ENCODE data around the gene C1GALT1.
"Not testable (repeated sequence)": the region's sequence is repeated elsewhere in the genome, so short reads cannot be mapped to it uniquely, and the experiment has no call there.

Gene C1GALT1

DNA sequence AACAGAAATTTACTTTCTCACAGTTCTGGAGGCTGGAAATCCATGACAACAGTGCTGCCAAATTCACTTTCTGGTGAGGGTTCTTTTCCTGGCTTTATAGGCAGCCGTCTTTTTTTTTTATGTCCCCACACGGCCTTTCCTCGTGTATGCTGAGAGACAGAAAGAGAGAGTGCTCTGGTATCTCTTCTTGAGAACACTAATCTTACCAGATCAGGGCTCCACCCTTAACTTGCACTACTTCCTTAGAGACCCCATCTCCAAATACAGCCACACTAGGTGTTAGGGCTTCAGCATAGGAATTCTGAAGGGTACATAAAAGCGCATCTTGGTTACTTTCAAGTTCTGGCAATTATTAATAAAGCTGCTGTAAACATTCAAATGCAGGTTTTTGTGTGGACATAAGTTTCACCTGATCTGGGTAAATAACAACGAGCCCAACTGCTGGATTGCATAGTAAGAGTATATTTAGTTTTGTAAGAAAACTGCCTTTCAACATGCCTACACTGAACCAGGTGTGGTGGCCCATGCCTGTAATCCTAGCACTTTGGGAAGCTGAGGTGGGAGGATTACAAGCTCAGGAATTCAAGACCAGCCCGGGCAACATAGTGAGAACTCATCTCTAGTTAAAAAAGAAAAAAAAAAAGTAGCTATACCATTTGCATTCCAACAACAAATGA is 8.2 kb upstream of the C1GALT1 start:
- no peak for DNase-seq

DNA sequence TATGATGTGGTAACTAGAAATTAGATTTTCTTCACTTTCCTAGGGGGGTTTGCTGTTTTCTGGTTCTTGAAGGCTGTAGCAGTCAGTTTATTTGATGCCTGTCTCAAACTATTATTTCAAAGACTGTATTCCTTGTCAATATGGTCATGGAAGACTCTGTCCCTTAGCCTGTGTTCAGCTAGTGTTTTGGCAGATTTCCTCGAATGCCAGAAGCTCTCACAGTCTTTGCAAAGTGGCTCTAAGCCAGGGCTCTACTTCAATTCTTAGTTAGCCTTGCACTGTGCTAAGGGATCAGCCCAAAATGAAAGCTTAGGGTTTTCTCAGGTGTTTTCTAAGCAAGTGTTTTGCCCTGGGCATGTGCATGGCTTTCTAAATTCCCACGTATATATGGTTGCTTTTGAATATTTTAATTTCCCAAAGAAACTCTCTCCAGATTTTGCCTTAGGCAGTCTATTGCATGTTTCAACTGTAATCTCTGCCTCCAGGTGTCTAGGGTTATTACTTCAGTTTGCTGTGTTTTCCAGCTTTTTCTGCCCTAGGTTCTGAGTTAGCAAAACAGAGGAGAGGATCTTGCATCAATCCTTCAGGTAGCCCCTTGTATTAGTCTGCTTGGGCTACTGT is 7.2 kb upstream of the C1GALT1 start:
- DNase-seq, result no peak

DNA sequence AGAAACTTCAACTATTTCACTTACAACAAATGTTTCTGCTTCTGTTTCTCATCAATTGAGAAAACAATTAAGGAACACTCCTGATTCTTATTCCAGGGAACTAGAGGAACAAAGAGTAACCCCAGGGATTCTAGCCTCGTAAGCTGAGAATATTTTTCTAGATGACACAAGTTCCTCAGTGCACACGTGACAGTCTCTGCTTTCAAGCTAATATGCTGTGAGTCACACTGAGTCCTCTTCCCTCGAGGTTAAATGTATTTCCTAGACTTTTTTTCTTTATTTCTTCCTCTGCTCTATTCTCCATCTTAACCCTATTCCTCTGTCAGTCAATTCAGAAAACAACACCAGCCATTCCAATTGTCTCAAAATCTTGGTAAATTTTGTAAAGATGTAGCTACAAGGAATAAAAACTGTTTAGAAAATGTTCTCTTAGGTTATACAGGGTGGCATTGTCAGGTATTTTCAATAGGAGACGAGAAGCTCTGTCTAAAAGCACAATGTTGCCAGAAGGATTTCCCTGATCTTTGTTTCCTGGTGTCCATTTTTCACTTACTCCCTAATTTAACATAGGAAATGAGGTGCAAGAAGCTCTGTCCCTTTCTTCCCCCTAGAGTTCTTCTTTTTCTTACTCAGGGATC is 5.8 kb upstream of the C1GALT1 start:
- DNase-seq, result no peak

DNA sequence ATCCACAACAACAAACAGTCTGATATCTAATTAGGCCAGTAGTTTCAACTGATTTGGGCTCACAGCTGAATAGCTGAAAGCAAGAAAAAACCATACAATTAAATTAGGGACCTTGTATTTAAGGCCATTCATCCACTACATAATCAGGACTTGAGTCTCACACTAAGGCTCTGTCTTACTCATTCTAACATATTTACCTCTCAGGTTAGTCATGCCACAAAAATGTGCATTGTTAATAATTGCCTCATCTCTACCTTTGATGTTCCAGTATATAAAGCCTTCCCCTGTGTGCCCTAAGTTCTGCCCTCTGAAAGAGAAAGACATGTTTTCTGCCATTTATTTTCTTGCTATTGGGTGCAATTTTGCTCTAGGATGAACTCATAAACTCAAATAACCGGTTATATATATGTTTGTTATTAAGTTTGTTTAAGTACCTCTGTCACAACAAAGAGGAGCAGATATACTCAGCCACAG is 5.3 kb upstream of the C1GALT1 start:
- DNase-seq, result no peak

DNA sequence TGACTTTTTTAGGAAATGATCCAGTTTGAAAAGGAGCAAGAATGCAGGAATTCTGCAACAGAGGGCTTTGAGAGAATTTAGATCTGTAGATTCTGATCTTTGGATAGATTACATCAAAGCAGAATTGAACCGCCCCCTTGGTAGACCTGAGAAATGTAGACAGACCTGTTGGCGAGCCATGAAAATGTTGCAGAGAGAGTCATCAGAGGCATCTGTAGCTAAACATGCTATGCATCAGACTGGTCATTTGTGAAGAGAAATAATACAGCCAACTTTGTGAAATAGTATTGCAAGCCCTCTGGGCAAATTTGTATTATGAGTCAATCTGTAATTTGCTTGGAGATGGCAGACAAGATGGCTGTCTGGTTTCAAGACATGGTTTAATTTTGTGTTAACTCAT is 4.3 kb upstream of the C1GALT1 start:
- no peak for DNase-seq

DNA sequence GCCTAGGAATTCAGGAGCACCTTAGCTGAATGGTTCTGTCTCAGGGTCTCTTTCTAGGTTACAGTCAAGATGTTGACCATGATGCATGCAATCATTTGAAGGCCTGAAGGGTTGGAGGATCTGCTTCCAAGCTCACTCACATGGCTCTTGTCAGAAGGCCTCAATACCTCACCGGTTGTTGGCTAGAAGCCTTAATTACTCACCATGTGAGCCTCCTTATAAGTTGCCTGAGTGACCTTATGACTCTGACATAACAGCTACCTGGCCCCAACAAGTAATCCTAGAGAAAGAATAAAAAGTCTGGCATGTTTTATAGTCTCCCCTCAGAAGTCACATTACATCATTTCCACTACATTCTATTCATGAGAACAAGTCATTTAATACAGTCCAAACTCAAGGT is 3.4 kb upstream of the C1GALT1 start:
- DNase-seq, result no peak

DNA sequence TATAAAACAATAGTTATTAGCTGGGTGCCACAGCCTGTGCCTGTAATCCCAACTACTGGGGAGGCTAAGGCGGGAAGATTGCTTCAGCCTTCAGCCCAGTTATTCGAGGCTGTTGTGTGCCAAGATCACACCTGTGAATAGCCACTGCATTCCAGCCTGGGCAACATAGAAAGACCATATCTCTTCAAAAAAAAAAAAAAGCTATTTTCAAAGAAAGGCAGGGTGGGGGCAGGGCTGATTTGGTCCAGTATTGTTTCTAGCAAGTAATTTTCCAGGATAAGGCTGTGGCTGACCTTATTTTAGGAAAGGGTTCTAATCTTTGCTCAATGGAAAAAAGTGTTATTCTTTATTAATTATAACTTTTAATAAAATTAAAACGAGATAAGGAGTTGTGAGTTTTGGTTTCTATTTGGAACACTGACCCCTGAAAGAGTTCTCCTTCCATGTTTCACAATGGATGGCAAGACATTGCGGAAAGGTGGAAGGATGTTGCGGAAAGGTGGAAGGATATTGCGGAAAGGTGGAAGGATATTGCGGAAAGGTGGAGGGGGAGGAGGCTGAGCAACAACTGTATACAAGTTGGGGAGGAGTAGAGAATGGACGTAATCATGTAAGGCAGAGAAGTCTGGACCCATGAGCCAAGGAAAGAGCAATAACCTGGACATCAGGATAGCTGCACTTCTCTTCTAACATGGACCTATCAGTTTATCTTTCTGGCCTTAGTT is 1.5 kb upstream of the C1GALT1 start:
- no peak for DNase-seq

DNA sequence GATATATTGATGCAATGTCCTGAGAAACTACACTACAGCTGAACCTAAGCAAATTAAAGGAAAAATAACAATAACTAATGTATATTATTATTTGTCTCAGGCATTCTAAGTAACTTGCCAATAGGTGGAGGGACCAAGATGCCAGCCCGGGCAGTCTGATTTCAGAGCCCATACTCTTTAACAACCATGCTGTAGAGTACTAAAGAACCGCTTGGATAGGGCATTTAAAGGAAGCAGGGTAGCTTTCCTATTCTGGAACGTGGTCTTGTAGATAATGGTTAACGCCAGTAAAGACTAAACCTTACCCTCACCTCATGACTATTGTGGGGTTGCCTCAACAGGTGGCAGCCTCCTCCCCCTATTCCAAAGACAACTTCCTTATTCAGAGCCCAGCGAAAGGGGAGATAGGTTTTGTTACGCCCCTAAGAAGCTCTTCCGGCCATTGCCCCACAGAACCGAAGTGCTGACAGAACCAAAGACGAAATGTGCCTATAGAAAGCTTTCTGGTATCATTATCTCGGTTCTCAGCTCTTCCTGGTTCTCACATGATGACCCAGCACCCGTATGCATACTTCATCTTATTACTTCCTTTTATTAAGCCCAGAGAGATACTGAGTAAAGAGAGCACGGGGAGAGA is 707 bp upstream of the C1GALT1 start:
- DNase-seq, result peak; percentile 44

DNA sequence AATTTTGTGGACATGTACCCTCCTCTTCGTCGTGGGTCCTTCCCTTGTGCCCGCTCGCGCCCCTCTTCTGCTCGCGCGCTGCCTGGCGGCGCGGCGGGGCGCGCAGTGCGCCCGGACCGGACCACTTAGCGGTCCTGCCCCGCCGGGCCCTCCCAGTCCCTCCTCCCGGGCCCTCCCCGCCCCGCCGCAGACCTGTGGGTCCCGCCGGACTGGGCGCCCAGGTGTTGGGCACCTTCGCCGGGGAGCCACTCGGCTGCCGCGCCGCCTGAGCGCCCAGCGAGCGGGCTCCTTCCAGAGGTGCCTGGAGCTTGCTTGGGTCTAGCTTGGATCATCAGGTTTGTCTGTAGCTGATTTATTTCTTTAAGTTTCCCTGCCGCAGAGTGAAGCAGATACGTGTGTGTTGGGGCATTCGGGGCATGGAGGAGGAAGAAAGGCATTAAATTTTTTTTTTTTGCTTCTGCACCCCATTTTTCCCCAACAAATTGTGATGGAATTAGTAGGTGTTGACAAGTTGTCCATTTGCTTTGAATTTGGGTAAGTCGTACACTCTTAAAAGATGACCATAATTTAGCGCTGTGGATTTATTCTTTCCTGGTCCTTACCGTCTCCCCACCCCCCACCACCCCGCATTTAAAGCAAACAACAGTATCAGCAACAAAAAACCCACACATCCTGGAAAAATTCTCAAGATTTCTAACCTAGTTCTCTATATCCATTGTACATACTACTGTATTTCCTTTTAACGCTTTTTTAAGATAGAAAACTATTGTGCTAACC is 905 bp downstream of the C1GALT1 start:
- DNase-seq, result peak; percentile 62

DNA sequence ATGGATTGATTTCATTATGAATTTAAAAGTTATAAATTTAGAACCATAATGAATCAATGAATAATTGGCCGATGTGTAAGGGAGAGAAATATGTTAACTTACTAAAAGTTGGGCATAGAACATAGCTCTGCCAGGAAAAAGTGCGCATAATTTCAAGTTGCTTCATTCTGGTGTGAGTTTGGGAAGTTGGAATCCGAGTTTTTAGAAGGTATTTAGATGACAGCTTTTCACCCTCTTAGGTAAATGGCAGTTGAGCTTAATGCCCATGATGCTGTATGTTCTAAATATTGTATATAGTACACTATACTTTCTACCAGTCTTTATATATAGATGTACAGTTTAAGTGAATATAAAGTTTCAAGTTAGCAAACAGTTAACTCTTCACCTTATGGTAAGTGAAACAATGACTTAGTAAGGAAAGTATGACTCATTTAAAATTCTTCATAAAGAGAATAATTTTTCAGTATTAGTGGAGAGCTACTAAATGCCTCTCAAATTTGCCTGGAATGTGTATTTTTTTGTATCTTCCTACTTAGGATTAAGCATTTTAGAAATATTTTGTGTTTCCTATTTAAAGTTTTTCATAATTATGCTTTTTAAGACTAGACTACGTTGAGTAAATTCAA is 1.6 kb downstream of the C1GALT1 start:
- no peak for DNase-seq

DNA sequence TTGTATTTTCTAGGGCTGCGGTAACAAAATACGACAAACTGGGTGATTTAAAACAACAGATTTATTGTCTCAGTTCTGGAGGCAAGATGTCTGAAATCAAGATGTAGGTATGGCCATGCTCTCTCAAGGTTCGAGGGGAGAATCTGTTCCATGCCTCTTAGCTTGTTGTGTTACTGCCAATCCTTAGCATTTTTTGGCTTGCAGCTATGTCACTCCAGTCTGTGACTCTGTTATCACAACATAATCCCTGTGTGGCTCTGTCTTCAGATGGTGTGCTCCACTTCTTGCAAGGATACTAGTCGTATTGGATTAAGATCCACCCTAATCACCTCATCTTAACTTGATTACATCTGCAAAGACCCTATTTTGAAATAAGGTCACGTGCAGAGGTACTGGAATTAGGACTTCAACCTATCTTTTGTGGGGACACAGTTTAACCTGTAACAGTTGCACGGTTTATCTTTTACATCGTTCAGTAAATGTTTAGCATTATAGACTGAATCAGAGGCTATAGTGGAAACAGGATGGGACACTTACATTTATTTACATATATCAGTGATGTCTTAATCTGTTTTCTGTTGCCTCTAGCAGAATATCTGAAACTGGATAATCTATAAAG is 3.1 kb downstream of the C1GALT1 start:
- no peak for DNase-seq

DNA sequence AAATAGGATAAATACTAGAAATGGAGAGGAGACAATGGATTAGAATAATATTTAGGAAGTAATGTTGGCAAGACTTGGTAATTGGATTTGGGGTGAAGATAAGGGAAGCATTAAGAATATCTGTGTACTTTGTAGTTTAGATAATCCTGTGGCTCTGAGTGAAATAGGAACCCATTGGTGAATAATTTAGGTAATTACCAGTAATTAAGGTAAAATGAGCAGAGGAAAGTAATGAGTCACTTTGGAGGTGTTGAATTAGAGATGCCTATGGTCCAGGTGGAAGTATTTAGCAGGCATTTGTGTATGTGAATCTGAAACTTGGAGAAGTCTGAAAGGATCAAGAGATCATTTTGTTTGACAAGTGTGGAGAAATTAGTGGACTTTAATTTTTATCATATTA is 5.7 kb downstream of the C1GALT1 start:
- no peak for DNase-seq

DNA sequence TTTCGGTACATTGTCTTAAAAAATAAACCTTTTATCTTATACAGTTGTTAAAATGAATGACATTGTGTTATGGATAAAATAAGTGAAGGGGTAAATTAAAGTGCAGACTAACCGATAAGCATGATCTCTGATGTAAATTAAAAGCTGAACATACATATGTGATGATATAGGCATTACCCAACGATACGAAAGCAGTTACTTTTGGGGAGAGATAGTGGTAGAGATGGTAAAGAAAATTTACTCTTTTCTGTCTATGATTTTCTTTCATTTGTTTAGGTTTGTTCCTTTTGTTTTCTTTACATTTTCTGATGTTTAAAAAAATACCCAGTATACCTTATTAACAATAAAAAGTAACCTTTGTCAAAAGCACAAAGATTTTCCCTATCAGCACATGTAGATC is 6.4 kb downstream of the C1GALT1 start:
- DNase-seq, result no peak

DNA sequence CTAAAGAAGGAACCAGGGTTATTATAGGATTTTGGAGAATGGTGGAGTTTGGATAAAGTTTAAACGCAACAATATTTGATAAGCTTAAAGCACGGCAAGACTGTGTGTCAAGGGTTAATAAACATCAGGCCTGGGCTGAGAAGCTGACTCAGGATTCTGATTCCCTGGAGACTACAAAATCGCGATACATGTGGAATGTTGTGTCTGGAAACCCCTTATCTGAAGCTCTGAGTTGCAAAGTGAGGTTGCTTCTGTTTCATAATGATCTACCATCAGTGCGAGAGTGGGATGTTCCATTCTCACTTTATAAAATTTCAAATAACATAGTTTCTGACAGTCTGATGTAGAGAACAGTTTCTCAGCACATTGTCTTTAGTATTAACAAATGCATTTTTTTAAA is 7.8 kb downstream of the C1GALT1 start:
- DNase-seq, result no peak

DNA sequence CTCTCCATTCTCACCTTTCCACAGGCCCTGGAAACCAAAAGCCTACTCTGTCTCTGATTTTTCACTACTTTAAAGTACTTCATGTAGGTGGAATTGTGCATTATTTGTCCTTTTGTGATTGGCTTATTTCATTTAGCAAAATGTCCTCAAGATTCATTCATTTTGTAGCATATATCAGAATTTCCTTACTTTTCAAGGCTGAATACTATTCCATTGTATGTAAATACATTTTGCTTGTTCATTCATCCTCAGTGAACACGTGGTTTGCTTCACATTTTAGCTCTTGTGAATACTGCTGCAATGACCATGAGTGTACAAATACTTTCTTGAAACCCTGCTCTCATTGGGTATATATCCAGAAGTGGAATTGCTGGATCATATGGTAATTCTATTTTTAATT is 8.8 kb downstream of the C1GALT1 start:
- DNase-seq, result no peak

DNA sequence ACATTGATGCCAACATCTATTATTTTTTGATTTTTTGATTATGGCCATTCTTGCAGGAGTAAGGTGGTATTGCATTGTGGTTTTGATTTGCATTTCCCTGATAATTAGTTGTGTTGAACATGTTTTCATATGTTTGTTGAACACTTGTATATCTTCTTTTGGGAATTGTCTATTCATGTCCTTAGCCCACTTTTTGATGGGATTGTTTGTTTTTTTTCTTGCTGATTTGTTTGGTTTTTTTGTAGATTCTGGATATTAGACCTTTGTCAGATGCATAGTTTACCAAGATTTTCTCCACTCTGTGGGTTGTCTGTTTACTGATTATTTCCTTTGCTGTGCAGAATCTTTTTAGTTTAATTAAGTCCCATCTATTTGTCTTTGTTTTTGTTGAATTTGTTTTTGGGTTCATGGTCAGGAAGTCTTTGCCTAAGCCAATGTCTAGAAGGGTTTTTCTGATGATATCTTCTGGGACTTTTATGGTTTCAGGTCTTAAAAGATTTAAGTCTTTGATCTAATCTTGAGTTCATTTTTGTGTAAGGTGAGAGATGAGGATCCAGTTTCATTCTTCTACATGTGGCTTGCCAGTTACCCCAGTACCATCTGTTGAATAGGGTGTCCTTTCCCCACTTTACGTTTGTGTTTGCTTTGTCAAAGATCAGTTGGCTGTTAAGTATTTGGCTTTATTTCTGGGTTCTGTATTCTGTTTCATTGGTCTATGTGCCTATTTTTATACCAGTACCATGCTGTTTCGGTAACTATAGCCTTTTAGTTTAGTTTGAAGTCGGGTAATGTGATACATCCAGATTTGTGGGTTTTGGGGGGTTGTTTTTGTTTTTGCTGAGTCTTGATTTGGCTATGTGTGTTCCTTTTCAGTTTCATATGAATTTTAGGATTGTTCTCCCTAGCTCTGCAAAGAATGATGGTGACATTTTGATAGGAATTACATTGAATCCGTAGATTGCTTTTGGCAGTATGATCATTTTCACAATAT is 10.7 kb downstream of the C1GALT1 start:
- DNase-seq, result not testable (repeated sequence)

DNA sequence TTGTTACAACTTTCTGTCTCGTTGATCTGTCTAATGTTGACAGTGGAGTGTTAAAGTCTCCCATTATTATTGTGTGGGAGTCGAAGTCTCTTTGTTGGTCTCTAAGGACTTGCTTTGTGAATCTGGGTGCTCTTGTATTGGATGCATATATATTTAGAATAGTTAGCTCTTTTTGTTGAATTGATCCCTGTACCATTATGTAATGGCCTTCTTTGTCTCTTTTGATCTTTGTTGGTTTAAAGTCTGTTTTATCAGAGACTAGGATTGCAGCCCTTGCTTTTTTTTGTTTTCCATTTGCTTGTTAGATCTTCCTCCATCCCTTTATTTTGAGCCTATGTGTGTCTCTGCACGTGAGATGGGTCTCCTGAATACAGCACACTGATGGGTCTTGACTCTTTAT is 17.2 kb downstream of the C1GALT1 start:
- DNase-seq, result not testable (repeated sequence)

DNA sequence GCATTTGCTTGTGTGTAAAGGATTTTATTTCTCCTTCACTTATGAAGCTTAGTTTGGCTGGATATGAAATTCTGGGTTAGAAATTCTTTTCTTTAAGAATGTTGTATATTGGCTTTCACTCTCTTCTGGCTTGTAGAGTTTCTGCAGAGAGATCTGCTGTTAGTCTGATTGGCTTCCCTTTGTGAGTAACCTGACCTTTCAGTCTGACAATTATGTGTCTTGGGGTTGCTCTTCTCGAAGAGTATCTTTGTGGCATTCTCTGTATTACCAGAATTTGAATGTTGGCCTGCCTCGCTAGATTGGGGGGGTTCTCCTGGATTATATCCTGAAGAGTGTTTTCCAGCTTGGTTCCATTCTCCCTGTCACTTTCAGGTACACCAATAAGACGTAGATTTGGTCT is 17.9 kb downstream of the C1GALT1 start:
- DNase-seq, result not testable (repeated sequence)

DNA sequence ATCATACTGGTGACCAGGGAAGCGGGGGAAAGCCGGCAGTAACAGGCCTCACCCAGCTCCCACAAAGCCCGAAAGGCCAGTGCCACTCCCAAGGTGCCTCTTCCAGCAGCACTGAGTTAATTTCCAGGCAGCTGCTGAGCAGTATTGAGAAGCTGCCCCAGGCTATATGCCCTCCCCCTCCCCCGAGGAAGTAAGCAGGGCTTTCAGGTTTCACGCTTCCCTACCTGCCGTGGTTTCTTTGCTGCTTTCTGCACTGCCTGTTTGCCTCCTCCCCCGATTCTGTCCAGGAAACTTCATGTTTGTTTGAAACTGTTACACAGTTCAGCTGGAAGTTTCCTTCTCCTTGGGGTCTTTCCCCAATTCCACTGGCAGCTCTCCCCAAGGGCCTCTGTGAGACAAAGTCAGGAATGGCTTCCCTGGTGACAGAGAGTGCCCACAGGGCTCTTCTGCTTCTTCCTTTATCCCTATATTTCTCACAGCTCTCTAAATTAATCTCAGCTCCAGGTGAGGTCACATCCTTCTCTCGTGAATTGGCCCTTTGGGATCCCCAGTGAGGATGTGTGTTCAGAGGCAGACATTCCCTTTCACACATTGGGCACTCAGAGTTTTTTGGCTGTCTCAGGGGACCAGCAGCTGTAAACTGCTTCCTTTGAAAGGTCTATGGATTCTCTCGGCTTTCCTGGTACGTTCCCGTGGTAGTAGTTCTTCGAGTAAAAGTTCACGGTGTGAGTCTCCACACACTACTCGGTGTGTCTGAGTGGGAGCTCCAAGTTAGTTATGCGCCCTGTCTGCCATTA is 19.4 kb downstream of the C1GALT1 start:
- peak; percentile 52 for DNase-seq

All from stimulated activated CD4-positive, alpha-beta T cell treated with anti-CD3 and anti-CD28 coated beads, Interleukin-15, amount 100 ng/mL, for 24 hours (primary cell).